GM12865 (cell line): ENCODE data around the gene MBD4.

Experiments used
- DNase-seq: peaks from one replicate; pipeline ENCODE4 v3.0.0; 2010; ENCODE audit warnings: low read depth
- H3K4me3 ChIP-seq: 2 replicates; pipeline ENCODE4 v1.5.1; 2011; ENCODE audit warnings: mild to moderate bottlenecking, low read depth, low read length, control low read depth
- TF ChIP-seq, protein P1 (sequence below): IDR thresholded peaks from 2 replicates; pipeline ENCODE4 v1.5.1; 2011; ENCODE audit warnings: low read length, control low read depth, low read depth, inconsistent platforms; ENCODE audit not compliant: insufficient read depth; ENCODE audit errors: missing control alignments

The MBD4 gene

DNA sequence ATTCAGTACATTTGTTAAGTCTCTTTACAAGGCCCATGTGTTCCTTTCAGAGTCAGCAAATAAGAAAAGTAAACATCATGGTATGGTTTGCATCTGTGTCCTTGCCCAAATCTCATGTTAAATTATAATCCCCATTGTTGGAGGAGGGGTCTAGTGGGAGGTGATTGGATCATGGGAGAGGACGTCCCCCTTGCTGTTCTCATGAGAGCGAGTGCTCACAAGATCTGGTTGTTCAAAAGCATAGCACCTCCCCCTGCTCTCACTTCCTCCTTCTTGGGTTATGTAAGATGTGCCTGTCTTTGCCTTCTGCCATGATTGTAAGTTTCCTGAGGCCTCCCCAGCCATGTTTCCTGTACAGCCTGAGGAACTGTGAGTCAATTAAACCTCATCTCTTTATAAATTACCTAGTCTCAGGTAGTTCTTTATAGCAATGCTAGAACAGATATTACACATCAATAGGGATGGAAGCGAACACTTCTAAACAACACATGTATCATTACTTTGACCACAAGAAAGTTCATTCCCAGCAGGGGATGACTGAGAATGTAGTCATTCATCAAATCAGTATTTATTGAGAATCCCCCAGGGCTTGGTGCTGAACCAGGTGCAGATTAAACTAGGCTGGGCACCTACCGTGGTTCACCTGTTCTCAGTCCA lies 15.4 kb downstream of the MBD4 start:
- TF ChIP-seq, protein P1, sequence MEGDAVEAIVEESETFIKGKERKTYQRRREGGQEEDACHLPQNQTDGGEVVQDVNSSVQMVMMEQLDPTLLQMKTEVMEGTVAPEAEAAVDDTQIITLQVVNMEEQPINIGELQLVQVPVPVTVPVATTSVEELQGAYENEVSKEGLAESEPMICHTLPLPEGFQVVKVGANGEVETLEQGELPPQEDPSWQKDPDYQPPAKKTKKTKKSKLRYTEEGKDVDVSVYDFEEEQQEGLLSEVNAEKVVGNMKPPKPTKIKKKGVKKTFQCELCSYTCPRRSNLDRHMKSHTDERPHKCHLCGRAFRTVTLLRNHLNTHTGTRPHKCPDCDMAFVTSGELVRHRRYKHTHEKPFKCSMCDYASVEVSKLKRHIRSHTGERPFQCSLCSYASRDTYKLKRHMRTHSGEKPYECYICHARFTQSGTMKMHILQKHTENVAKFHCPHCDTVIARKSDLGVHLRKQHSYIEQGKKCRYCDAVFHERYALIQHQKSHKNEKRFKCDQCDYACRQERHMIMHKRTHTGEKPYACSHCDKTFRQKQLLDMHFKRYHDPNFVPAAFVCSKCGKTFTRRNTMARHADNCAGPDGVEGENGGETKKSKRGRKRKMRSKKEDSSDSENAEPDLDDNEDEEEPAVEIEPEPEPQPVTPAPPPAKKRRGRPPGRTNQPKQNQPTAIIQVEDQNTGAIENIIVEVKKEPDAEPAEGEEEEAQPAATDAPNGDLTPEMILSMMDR = no peak
- no peak overlapping the region for H3K4me3 ChIP-seq
- DNase-seq = peak; percentile 83

DNA sequence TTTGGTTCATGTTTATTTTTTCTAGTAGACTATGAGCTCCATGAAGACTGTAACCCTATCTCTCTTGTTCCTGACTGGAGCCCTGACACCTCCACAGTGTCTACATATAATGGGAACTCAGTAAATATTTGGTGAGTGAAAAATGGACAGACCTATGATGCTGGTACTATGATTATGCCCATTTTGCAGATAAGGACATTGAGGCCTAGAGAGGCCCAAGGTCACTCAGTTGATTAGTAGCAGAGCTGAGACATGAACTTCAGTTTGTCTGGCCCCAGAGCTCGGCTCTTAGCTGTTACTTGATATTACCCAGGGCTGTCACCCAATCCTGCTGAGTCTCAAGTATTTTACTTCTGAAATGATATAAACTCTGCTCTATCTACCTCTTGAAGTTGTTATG lies 16.9 kb downstream of the MBD4 start:
- TF ChIP-seq, protein P1 = no peak
- H3K4me3 ChIP-seq = no peak overlapping the region
- no peak for DNase-seq

DNA sequence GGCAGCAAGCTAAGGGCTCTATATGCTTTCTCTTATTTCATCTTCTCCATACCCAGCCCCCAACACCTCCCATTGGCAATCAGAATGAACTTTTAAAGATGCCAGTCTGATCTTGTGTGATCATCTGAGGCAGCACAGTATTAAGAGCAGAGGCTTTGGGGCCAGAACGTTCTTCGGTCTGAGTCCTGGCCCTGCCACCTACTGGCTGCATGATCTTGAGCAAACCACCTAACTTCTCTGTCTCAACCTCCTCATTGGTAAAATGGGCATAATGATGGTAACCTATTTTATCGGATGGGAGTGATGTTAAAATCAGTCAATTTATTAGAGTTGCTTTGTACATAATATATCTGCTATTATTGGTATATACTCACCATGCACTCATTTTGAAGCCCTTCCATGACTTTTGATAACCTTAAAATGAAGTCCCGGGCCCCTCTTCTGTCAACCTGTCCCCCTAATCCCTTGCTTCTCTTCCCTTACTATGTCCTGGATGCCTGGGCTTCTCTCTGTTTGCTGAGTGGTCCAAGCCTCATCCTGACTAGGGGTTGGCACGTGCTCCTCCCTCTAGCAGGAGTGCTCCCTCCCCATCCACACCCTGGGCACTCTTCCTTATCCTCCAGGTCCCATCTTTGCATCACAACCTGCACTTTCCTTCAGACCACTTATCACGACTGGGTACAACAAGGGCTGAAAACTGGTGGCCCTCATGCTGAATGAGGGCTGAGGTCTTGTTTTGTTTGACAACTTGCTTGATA lies 17.6 kb downstream of the MBD4 start:
- TF ChIP-seq, protein P1 = no peak
- no peak overlapping the region for H3K4me3 ChIP-seq
- DNase-seq = no peak

DNA sequence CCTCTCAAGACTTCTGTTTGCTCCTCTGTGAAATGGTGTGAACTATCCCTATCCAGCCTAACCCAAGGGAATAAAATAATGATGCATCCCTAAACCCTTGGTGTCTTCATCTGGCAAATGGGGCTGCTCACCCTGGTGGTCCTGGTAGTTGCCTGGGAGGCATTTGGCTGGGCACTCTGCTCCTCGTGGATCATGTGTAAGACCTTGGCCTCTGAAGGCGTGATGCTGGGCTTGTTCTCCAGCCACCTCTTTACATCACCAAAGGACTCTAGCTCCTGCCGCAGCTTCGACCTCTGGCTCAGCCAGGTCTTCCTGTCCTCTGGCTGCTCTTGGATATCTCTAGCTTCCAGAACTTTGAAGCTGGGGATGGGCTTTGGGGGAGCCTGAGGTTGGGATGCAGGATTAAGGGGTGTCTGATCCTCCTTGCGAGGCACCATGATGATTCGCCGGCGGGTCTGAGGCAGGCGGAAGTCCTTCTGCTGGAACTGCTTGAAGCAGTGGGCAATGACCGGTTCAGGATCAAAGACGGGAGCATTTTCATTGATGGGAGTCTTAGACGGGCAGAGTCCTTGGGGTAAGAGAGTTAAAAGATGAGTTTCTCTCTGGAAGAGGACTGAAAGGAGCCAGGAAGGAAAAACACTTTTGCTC lies 18.4 kb downstream of the MBD4 start:
- no peak overlapping the region for H3K4me3 ChIP-seq
- no peak for DNase-seq

DNA sequence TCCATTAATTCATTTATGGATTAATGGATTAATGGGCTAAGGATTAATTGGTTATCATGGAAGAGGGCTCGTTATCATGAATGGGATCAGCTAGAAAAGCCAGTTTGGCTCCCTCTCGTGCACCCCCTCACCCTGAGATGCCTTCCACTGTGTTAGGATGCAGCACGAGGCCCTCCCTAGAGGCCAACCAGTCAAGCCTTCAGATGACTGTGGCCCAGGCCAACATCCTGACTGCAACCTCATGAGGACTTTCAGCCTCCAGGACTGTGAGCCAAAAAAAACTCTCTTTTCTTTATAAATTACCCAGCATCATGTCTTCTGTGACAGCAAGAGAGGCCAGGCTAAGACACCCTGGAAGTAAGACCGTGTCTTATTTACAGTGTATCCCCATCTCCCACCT lies 20.3 kb downstream of the MBD4 start:
- H3K4me3 ChIP-seq = no peak overlapping the region
- no peak for DNase-seq
- TF ChIP-seq, protein P1 = no peak

More for the DNA sequence above, 18.4 kb downstream of the MBD4 start:
- TF ChIP-seq, protein P1 = no peak

DNA sequence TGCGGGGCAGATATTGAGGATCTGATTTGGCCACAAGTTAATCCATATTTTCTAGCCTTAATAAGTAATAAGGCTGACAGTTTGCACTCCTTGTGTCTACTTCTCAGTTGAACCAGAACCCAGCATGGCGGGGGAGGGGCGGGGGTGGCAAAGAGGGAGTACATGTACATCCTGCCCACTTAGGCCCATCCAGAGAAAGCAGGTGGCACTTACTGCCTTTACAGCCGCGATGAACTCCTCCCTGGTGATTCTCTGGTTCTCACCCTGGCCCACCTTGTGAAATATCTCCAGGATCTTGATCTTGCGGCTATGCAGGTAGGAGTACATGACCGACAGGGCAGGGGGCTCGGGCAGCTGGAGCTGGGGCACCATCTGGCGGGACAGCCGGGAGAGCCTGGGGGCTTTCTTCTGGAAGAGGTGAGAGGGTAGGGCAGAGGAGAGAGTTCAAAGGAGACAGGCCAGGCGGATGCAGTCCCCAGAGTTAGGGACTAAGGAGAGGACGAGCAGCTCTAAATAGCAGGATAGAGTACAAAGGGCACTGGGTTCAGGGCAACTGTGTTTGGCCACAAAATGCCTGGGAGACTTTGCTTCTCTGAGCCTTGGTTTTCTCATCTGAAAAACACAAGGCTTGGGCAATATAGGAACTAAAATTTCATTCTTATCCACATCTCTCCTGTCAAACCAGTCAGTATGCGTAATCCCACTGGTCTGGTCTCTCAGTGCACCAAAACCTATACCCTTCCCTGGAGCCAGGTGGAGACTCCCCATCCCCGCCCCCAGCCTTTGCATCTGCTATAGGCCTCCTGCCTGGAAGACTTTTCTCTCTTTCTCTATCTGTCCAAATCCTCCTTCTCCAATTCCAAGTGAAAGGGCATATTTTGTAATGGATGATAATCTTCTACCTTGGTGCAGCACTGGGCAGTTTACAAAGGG lies 21.4 kb downstream of the MBD4 start:
- no peak overlapping the region for H3K4me3 ChIP-seq
- TF ChIP-seq, protein P1 = no peak
- DNase-seq = no peak
